HG03520 (cell line): ENCODE measurements around the gene CDKAL1.
A peak's percentile ranks its signal among the peaks of the same experiment; 100 is the strongest.
"Not testable (repeated sequence)": the region's sequence is repeated elsewhere in the genome, so short reads cannot be mapped to it uniquely, and the experiment has no call there.

Source experiments
- ATAC-seq: cut with Tn5 transposase; IDR thresholded peaks from one replicate; pipeline ENCODE4 v1.9.1; 2021; ENCODE audit warnings: mild to moderate bottlenecking, moderate library complexity; ENCODE audit not compliant: unreplicated experiment

Gene CDKAL1

GRCh38 chr6:20909621-20910020 lies 375.4 kb downstream of the CDKAL1 start:
- no peak for ATAC-seq

GRCh38 chr6:20911712-20912111 lies 377.5 kb downstream of the CDKAL1 start:
- ATAC-seq, result no peak

- no peak for ATAC-seq
Measured at GRCh38 chr6:20915156-20915555, 380.9 kb downstream of the CDKAL1 start.

GRCh38 chr6:20915626-20916025 lies 381.4 kb downstream of the CDKAL1 start:
- no peak for ATAC-seq

GRCh38 chr6:20916086-20916485 lies 381.8 kb downstream of the CDKAL1 start:
- ATAC-seq, result no peak

- ATAC-seq, result no peak
Measured at GRCh38 chr6:20918868-20919267, 384.6 kb downstream of the CDKAL1 start.

GRCh38 chr6:20919677-20920385 lies 385.6 kb downstream of the CDKAL1 start:
- ATAC-seq, result peak; percentile 93

- ATAC-seq, result no peak
Measured at GRCh38 chr6:20921578-20921977, 387.3 kb downstream of the CDKAL1 start.

- ATAC-seq, result no peak
Measured at GRCh38 chr6:20922743-20923142, 388.5 kb downstream of the CDKAL1 start.

GRCh38 chr6:20924094-20924493 lies 389.8 kb downstream of the CDKAL1 start:
- ATAC-seq, result not testable (repeated sequence)

- no peak for ATAC-seq
Measured at GRCh38 chr6:20924911-20925543, 390.8 kb downstream of the CDKAL1 start.

GRCh38 chr6:20927130-20927860 lies 393.0 kb downstream of the CDKAL1 start:
- no peak for ATAC-seq

GRCh38 chr6:20929283-20929682 lies 395.0 kb downstream of the CDKAL1 start:
- ATAC-seq, result no peak

GRCh38 chr6:20931093-20931492 lies 396.8 kb downstream of the CDKAL1 start:
- no peak for ATAC-seq

- ATAC-seq, result no peak
Measured at GRCh38 chr6:20931772-20932171, 397.5 kb downstream of the CDKAL1 start.

- ATAC-seq, result no peak
Measured at GRCh38 chr6:20932284-20932683, 398.0 kb downstream of the CDKAL1 start.

GRCh38 chr6:20933057-20933788 lies 399.0 kb downstream of the CDKAL1 start:
- no peak for ATAC-seq

- ATAC-seq, result no peak
Measured at GRCh38 chr6:20936949-20937348, 402.7 kb downstream of the CDKAL1 start.

- ATAC-seq, result no peak
Measured at GRCh38 chr6:20939161-20939775, 405.0 kb downstream of the CDKAL1 start.

GRCh38 chr6:20943040-20943627 lies 408.9 kb downstream of the CDKAL1 start:
- no peak for ATAC-seq
